GF-D8 (cell line): Measurements from ENCODE around the gene DNAH14.
"Not testable (repeated sequence)": the region's sequence is repeated elsewhere in the genome, so short reads cannot be mapped to it uniquely, and the experiment has no call there.

Experiments used
- DNase-seq: peaks from one replicate; lab custom pipeline; 2025; lab: John Stamatoyannopoulos, UW

Gene DNAH14

GRCh38 chr1:224996266-224996665, 66.8 kb downstream of the DNAH14 start:
- no peak for DNase-seq

GRCh38 chr1:224998185-224998584, 68.7 kb downstream of the DNAH14 start:
- DNase-seq, result no peak

GRCh38 chr1:225004396-225004795, 74.9 kb downstream of the DNAH14 start:
- DNase-seq, result no peak

- not testable (repeated sequence) for DNase-seq
Observed at GRCh38 chr1:225006352-225006751, 76.9 kb downstream of the DNAH14 start.

GRCh38 chr1:225008050-225008449, 78.6 kb downstream of the DNAH14 start:
- DNase-seq, result not testable (repeated sequence)

- DNase-seq, result no peak
Observed at GRCh38 chr1:225021037-225021436, 91.6 kb downstream of the DNAH14 start.

- no peak for DNase-seq
Observed at GRCh38 chr1:225026701-225027100, 97.2 kb downstream of the DNAH14 start.

GRCh38 chr1:225036441-225036840, 107.0 kb downstream of the DNAH14 start:
- not testable (repeated sequence) for DNase-seq

- no peak for DNase-seq
Observed at GRCh38 chr1:225042263-225042662, 112.8 kb downstream of the DNAH14 start.

GRCh38 chr1:225044258-225044657, 114.8 kb downstream of the DNAH14 start:
- DNase-seq, result no peak

- no peak for DNase-seq
Observed at GRCh38 chr1:225049594-225049993, 120.1 kb downstream of the DNAH14 start.

- DNase-seq, result no peak
Observed at GRCh38 chr1:225063722-225064121, 134.2 kb downstream of the DNAH14 start.

- DNase-seq, result no peak
Observed at GRCh38 chr1:225070972-225071371, 141.5 kb downstream of the DNAH14 start.

GRCh38 chr1:225097175-225097574, 167.7 kb downstream of the DNAH14 start:
- DNase-seq, result no peak

GRCh38 chr1:225111000-225111399, 181.5 kb downstream of the DNAH14 start:
- DNase-seq, result no peak

- DNase-seq, result no peak
Observed at GRCh38 chr1:225113265-225113664, 183.8 kb downstream of the DNAH14 start.

GRCh38 chr1:225114354-225114990, 185.0 kb downstream of the DNAH14 start:
- no peak for DNase-seq

- no peak for DNase-seq
Observed at GRCh38 chr1:225119307-225119706, 189.8 kb downstream of the DNAH14 start.

- DNase-seq, result no peak
Observed at GRCh38 chr1:225121095-225121494, 191.6 kb downstream of the DNAH14 start.

GRCh38 chr1:225131869-225132268, 202.4 kb downstream of the DNAH14 start:
- DNase-seq, result no peak

GRCh38 chr1:225137976-225138375, 208.5 kb downstream of the DNAH14 start:
- no peak for DNase-seq

- DNase-seq, result no peak
Observed at GRCh38 chr1:225143001-225143400, 213.5 kb downstream of the DNAH14 start.

GRCh38 chr1:225146478-225146877, 217.0 kb downstream of the DNAH14 start:
- no peak for DNase-seq

- DNase-seq, result not testable (repeated sequence)
Observed at GRCh38 chr1:225147791-225148190, 218.3 kb downstream of the DNAH14 start.
